Measurements from ENCODE around the gene ZNF878. TPM values are rescaled to one million over a fixed set of nuclear protein-coding genes. Genes with fewer than 3 reads are reported as not detected.

The ZNF878 gene
- polyA plus RNA-seq, 3 donors: not detected

DNA sequence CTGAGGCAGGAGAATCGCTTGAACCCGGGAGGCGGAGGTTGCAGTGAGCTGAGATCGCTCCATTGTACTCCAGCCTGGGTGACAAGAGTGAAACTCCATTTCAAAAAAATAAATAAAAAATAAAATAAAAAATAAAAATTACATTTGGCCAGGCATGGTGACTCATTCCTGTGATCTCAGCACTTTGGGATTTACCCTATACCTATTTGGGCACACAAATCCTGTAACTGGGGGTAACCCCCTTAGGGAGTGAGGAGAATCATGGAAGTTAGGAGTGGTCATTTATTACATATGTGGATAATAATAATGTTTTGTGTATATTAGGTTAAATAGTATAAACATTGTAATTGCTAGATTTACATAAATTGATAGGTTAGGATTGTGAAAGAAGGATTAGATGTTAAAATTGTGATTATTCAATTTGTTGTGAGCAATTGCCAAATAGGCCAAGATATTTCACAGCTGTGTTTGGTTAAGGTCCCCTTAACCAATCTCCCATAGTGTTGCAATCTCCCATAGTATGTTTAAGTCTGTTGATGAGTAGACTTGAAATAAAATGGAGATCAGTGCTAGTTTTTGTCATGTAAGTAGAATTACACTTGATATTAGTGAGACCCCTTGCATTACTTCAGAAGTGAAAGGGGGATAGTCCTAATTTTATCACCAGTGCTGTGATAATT is 42.5 kb upstream of the ZNF878 start:
- WGBS (ENCODE audit: insufficient coverage): no CpG with 5 or more reads among the region's 4 CpGs
- intact Hi-C loops (cut with micrococcal nuclease): no loop called here
- H3K9ac ChIP-seq (ENCODE audit: insufficient read depth, low read length, poor library complexity, severe bottlenecking): no peak overlapping the region
- H3K27ac Mint-ChIP-seq: no peak overlapping the region
- no peak for TF ChIP-seq CTCF (IDR thresholded peaks at IDR 0.05)
- H3K4me1 Mint-ChIP-seq: peaks cover 36% of the 10 kb centered on the region
- no peak overlapping the region for H3K4me3 ChIP-seq (replicated peaks in 1 of 3; ENCODE audit: low read depth in 2 of 3, low read length in 3 of 3)
- H3K4me1 ChIP-seq (ENCODE audit: control insufficient read depth in 1 of 2, insufficient read depth in 2 of 2, low read length in 2 of 2): peaks cover 13 to 14% of the 10 kb centered on the region in 2 donors
- H3K9me3 ChIP-seq (replicated peaks in 1 of 2; ENCODE audit: control insufficient read depth in 1 of 2, insufficient read depth in 1 of 2, low read length in 2 of 2): peaks cover 13 to 22% of the 10 kb centered on the region in 2 donors
- H3K79me2 ChIP-seq (ENCODE audit: insufficient read depth, low read length): peaks cover 16% of the 10 kb centered on the region
- no peak overlapping the region for H3K4me2 ChIP-seq (replicated peaks; ENCODE audit: extremely low read depth, low read length, poor library complexity, severe bottlenecking)
- H3K27me3 Mint-ChIP-seq (ENCODE audit: low read depth in 3 of 3): peaks cover 0 to 3% (median 1%) of the 10 kb centered on the region in 3 donors
- peaks cover 5 to 21% of the 10 kb centered on the region in 2 donors for H3K36me3 Mint-ChIP-seq
- no peak overlapping the region for H3K27ac ChIP-seq (ENCODE audit: low read depth in 1 of 2, low read length in 2 of 2)
- H3K27me3 ChIP-seq (ENCODE audit: control insufficient read depth in 2 of 2, insufficient read depth in 2 of 2, low read length in 2 of 2): no peaks in the 10 kb centered on the region
- peaks cover 20 to 34% (median 25%) of the 10 kb centered on the region in 7 donors for H3K9me3 Mint-ChIP-seq
- H2AFZ ChIP-seq (ENCODE audit: insufficient read depth, low read depth, low read length, poor library complexity, severe bottlenecking): no peak overlapping the region
- no peaks in the 10 kb centered on the region for H3K36me3 ChIP-seq (replicated peaks in 1 of 2; ENCODE audit: control insufficient read depth in 1 of 2, insufficient read depth in 2 of 2, low read length in 2 of 2)
- no peaks in the 10 kb centered on the region for H4K20me1 ChIP-seq (ENCODE audit: insufficient read depth, low read length)
- DNase-seq: no peak
- no peak overlapping the region for H3K4me3 Mint-ChIP-seq

- no peak overlapping the region for H3K4me2 ChIP-seq (replicated peaks; ENCODE audit: extremely low read depth, low read length, poor library complexity, severe bottlenecking)
- H3K27ac Mint-ChIP-seq: no peak overlapping the region
- no peak overlapping the region for H3K9ac ChIP-seq (ENCODE audit: insufficient read depth, low read length, poor library complexity, severe bottlenecking)
- H3K36me3 Mint-ChIP-seq: peaks cover 3 to 16% of the 10 kb centered on the region in 2 donors
- DNase-seq: no peak
- H3K36me3 ChIP-seq (replicated peaks in 1 of 2; ENCODE audit: control insufficient read depth in 1 of 2, insufficient read depth in 2 of 2, low read length in 2 of 2): no peaks in the 10 kb centered on the region
- H2AFZ ChIP-seq (ENCODE audit: insufficient read depth, low read depth, low read length, poor library complexity, severe bottlenecking): no peak overlapping the region
- H3K9me3 ChIP-seq (replicated peaks in 1 of 2; ENCODE audit: control insufficient read depth in 1 of 2, insufficient read depth in 1 of 2, low read length in 2 of 2): peaks cover 3 to 15% of the 10 kb centered on the region in 2 donors
- peaks cover 0 to 3% (median 1%) of the 10 kb centered on the region in 3 donors for H3K27me3 Mint-ChIP-seq (ENCODE audit: low read depth in 3 of 3)
- no peak overlapping the region for H3K4me3 Mint-ChIP-seq
- H3K4me1 Mint-ChIP-seq: peaks cover 36% of the 10 kb centered on the region
- no peak overlapping the region for H3K4me3 ChIP-seq (replicated peaks in 1 of 3; ENCODE audit: low read depth in 2 of 3, low read length in 3 of 3)
- intact Hi-C loops (cut with micrococcal nuclease): loop anchor here (5.0 kb wide), 1 partner anchor 49 kb away; the partner anchor contains the start of gene ZNF20 (in 2 of the 2)
- peaks cover 16% of the 10 kb centered on the region for H3K79me2 ChIP-seq (ENCODE audit: insufficient read depth, low read length)
- WGBS (ENCODE audit: insufficient coverage): 96% methylated on average over 3 of the region's 3 CpGs
- peaks cover 9 to 25% (median 19%) of the 10 kb centered on the region in 7 donors for H3K9me3 Mint-ChIP-seq
- no peak for TF ChIP-seq CTCF (IDR thresholded peaks at IDR 0.05)
- peaks cover 13 to 14% of the 10 kb centered on the region in 2 donors for H3K4me1 ChIP-seq (ENCODE audit: control insufficient read depth in 1 of 2, insufficient read depth in 2 of 2, low read length in 2 of 2)
- no peak overlapping the region for H3K27ac ChIP-seq (ENCODE audit: low read depth in 1 of 2, low read length in 2 of 2)
- H4K20me1 ChIP-seq (ENCODE audit: insufficient read depth, low read length): no peaks in the 10 kb centered on the region
- no peaks in the 10 kb centered on the region for H3K27me3 ChIP-seq (ENCODE audit: control insufficient read depth in 2 of 2, insufficient read depth in 2 of 2, low read length in 2 of 2)
Measured at GRCh38 chr19:12093777-12094176, 41.0 kb upstream of the ZNF878 start.
